ENCODE measurements around the gene PPP1R9A. TPM values are rescaled to one million over a fixed set of nuclear protein-coding genes. Genes with fewer than 3 reads are reported as not detected.

Gene PPP1R9A
- total RNA-seq, 1 experiment from 2014 or later = 15.6 TPM

DNA sequence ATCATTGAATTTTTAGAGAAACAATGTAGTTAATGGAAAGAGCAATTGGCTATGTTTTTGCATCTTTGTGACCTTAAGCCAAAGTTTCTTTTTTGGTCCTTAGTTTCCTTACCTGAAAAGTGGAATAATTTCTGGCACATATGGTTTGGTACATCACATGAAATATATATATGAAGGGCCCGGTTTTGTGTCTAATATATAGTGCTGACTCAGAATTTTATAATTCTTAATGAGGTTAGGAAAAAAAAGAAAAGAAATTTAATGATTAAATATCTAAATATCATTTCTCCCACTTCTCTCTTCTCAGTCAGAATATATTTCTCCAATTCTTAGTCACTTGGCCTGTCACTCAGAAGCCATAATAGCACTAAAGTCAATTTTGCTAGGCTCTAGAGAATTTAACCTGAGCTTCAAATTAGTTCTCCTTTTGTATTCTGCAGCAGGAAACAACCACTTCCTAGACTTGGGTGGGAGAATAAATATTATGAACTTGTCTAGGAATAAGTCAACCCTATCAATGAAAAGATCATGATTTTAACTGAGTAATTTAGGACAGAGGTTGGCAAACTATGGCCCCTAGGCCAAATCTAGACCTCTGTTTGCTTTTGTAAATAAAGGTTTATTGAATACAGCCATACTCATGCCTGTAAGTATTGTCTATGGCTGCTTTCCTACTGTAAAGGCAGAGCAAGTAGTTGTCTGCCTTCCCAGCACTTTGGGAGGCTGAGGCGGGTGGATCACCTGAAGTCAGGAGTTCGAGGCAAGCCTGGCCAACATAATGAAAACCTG lies 34.6 kb downstream of the PPP1R9A start:
- POLR2A ChIA-PET (ENCODE audit: low non-redundant PET) = no interaction called here
- CTCF ChIA-PET = no interaction called here
- peak; percentile 8 for DNase-seq (ENCODE audit: low spot score)
- intact Hi-C loops (cut with micrococcal nuclease; ENCODE audit: unreplicated experiment) = no loop called here
- Histone ChIP-seq H3K9me3 (ENCODE audit: low read depth, low read length, poor library complexity, severe bottlenecking) (no peaks in the 10 kb centered on the region), H3K4me3 (ENCODE audit: low read depth, low read length, poor library complexity, severe bottlenecking) (no peak overlapping the region), H3K4me1 (ENCODE audit: insufficient read depth, low read length, poor library complexity, severe bottlenecking) (peaks cover 11% of the 10 kb centered on the region), H3K27ac (ENCODE audit: low read depth, low read length, poor library complexity, severe bottlenecking) (no peak overlapping the region), H3K36me3 (ENCODE audit: insufficient read depth, low read length, poor library complexity, severe bottlenecking) (no peaks in the 10 kb centered on the region), H3K27me3 (replicated peaks; ENCODE audit: insufficient read depth, low read depth, low read length, poor library complexity) (no peaks in the 10 kb centered on the region)
- TF ChIP-seq EZH2 (IDR thresholded peaks at IDR 0.05; ENCODE audit: borderline replicate concordance, low read depth, low read length, poor library complexity, severe bottlenecking) = no peak
- TF ChIP-seq, protein P1, sequence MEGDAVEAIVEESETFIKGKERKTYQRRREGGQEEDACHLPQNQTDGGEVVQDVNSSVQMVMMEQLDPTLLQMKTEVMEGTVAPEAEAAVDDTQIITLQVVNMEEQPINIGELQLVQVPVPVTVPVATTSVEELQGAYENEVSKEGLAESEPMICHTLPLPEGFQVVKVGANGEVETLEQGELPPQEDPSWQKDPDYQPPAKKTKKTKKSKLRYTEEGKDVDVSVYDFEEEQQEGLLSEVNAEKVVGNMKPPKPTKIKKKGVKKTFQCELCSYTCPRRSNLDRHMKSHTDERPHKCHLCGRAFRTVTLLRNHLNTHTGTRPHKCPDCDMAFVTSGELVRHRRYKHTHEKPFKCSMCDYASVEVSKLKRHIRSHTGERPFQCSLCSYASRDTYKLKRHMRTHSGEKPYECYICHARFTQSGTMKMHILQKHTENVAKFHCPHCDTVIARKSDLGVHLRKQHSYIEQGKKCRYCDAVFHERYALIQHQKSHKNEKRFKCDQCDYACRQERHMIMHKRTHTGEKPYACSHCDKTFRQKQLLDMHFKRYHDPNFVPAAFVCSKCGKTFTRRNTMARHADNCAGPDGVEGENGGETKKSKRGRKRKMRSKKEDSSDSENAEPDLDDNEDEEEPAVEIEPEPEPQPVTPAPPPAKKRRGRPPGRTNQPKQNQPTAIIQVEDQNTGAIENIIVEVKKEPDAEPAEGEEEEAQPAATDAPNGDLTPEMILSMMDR (conservative IDR thresholded peaks at IDR 0.05; ENCODE audit: low read depth, low read length) = no peak
- no TSS peak for BruUV-seq (replicated peaks)

DNA sequence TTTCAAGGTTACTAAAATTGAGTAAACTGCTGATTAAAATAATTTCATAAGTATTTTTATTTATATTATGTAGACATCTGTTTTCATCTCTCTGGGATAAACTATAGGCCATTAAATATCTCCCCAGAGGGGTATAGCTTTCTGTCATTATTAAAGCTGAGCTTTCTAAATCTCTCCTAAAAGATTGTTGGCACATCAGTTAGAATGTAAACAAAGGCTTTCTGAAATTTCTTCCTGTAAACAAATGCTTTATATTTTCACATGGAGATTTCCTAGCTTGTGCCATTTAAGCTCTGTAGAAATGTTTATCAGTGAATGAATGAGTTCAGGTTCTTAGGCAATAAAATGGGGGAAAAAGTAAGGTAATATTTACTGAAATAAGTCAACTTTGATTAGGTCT lies 35.7 kb downstream of the PPP1R9A start:
- Histone ChIP-seq H3K4me1 (ENCODE audit: insufficient read depth, low read length, poor library complexity, severe bottlenecking) (peaks cover 11% of the 10 kb centered on the region), H3K36me3 (ENCODE audit: insufficient read depth, low read length, poor library complexity, severe bottlenecking) (no peaks in the 10 kb centered on the region), H3K27ac (ENCODE audit: low read depth, low read length, poor library complexity, severe bottlenecking) (no peak overlapping the region), H3K27me3 (replicated peaks; ENCODE audit: insufficient read depth, low read depth, low read length, poor library complexity) (no peaks in the 10 kb centered on the region), H3K4me3 (ENCODE audit: low read depth, low read length, poor library complexity, severe bottlenecking) (no peak overlapping the region), H3K9me3 (ENCODE audit: low read depth, low read length, poor library complexity, severe bottlenecking) (no peaks in the 10 kb centered on the region)
- no peak for TF ChIP-seq EZH2 (IDR thresholded peaks at IDR 0.05; ENCODE audit: borderline replicate concordance, low read depth, low read length, poor library complexity, severe bottlenecking)
- TF ChIP-seq, protein P1 (conservative IDR thresholded peaks at IDR 0.05; ENCODE audit: low read depth, low read length) = no peak
- POLR2A ChIA-PET (ENCODE audit: low non-redundant PET) = interaction anchor here (0.6 kb wide), 2 partner anchors 89 to 287 kb away, joined by 5 to 9 read pairs; partner anchors contain the start of gene SGCE
- no peak for DNase-seq (ENCODE audit: low spot score)
- intact Hi-C loops (cut with micrococcal nuclease; ENCODE audit: unreplicated experiment) = no loop called here
- CTCF ChIA-PET = no interaction called here
- BruUV-seq (replicated peaks) = no TSS peak

DNA sequence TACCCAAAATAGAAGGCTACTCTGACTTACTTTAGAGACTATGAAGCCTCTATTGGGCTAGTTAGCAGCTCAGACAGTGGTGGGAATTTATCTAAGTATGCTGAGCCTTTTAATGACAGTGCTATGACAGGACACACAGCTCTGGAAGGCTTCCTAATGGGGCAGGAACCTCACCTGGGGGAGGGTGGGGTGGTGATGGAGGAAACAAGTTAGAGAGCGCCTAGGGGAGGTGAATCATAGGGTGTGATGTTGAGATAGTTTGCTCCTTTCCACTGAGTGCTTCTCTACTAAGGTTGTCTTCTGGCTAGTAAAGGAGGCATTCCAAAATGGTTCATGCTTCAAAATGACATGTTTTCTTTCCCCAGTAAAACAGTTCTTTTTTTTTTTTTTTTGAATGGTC lies 42.1 kb downstream of the PPP1R9A start:
- no peak for TF ChIP-seq EZH2 (IDR thresholded peaks at IDR 0.05; ENCODE audit: borderline replicate concordance, low read depth, low read length, poor library complexity, severe bottlenecking)
- TF ChIP-seq, protein P1 (conservative IDR thresholded peaks at IDR 0.05; ENCODE audit: low read depth, low read length) = no peak
- no peaks in the 10 kb centered on the region for H3K27me3 ChIP-seq (replicated peaks; ENCODE audit: insufficient read depth, low read depth, low read length, poor library complexity)
- H3K4me3 ChIP-seq (ENCODE audit: low read depth, low read length, poor library complexity, severe bottlenecking) = no peak overlapping the region
- no TSS peak for BruUV-seq (replicated peaks)
- H3K36me3 ChIP-seq (ENCODE audit: insufficient read depth, low read length, poor library complexity, severe bottlenecking) = no peaks in the 10 kb centered on the region
- H3K9me3 ChIP-seq (ENCODE audit: low read depth, low read length, poor library complexity, severe bottlenecking) = no peaks in the 10 kb centered on the region
- POLR2A ChIA-PET (ENCODE audit: low non-redundant PET) = no interaction called here
- no peaks in the 10 kb centered on the region for H3K4me1 ChIP-seq (ENCODE audit: insufficient read depth, low read length, poor library complexity, severe bottlenecking)
- H3K27ac ChIP-seq (ENCODE audit: low read depth, low read length, poor library complexity, severe bottlenecking) = no peak overlapping the region
- intact Hi-C loops (cut with micrococcal nuclease; ENCODE audit: unreplicated experiment) = no loop called here
- DNase-seq (ENCODE audit: low spot score) = no peak
- CTCF ChIA-PET = no interaction called here
